Retinal pigment epithelial cell (primary cell): ENCODE measurements around the gene POLR1H.

Experiments used
- DNase-seq: peaks from one replicate; pipeline ENCODE4 v3.0.0-alpha.2; 2010; ENCODE audit warnings: low read depth
- H3K4me3 ChIP-seq: 2 replicates; pipeline ENCODE4 v1.5.1; 2011; ENCODE audit warnings: mild to moderate bottlenecking, low read length, control low read depth, moderate library complexity
- TF ChIP-seq, protein P1 (sequence below): conservative IDR thresholded peaks from 2 replicates; pipeline ENCODE4 v1.5.1; 2011; ENCODE audit warnings: low read depth, low read length, control low read depth, inconsistent platforms

The POLR1H gene

DNA sequence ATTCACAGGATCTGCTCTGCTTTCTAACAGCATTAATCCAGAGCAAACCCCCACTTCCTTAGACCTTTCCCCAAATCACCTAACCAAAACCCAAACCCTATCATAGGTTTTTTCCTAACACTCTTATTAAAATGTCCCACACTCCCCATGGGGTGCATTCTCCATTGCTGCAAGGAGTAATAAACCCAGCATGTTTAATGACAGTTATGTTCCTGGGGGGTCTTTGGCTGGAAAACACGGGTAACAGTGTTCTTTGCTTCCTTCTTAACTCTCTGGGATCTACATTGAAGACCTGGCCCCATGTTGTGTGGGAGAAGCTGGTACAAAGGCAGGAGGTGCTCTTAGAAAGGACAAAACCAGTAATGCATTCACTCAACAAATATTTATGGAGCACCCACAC, 35.8 kb downstream of the POLR1H start:
- H3K4me3 ChIP-seq, result no peak overlapping the region
- no peak for DNase-seq
- TF ChIP-seq, protein P1, sequence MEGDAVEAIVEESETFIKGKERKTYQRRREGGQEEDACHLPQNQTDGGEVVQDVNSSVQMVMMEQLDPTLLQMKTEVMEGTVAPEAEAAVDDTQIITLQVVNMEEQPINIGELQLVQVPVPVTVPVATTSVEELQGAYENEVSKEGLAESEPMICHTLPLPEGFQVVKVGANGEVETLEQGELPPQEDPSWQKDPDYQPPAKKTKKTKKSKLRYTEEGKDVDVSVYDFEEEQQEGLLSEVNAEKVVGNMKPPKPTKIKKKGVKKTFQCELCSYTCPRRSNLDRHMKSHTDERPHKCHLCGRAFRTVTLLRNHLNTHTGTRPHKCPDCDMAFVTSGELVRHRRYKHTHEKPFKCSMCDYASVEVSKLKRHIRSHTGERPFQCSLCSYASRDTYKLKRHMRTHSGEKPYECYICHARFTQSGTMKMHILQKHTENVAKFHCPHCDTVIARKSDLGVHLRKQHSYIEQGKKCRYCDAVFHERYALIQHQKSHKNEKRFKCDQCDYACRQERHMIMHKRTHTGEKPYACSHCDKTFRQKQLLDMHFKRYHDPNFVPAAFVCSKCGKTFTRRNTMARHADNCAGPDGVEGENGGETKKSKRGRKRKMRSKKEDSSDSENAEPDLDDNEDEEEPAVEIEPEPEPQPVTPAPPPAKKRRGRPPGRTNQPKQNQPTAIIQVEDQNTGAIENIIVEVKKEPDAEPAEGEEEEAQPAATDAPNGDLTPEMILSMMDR, result no peak

GRCh38 chr6:30097902-30098768, 37.1 kb downstream of the POLR1H start:
- no peak overlapping the region for H3K4me3 ChIP-seq
- no peak for DNase-seq
- TF ChIP-seq, protein P1, result no peak

DNA sequence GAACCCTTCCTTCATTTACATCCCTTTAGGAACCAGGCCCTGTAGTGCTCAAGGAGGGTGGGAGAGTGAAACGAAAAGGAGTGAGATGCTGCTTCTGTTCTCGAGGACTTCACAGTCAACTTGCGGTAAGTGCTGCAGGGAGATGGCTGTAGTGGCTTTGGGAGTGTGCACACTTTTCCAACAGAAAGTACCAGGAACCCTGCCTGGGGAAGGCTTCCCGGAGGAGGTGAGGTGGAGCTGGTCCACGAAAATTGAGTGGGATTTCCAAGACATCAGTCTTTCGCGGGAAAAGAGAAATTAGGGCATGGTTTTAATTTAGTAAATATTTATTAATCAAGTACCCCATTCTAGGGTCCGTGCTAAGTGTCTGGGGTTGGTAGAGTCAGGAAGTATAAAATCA, 39.1 kb downstream of the POLR1H start:
- no peak for DNase-seq
- H3K4me3 ChIP-seq, result no peak overlapping the region
- TF ChIP-seq, protein P1, result no peak

DNA sequence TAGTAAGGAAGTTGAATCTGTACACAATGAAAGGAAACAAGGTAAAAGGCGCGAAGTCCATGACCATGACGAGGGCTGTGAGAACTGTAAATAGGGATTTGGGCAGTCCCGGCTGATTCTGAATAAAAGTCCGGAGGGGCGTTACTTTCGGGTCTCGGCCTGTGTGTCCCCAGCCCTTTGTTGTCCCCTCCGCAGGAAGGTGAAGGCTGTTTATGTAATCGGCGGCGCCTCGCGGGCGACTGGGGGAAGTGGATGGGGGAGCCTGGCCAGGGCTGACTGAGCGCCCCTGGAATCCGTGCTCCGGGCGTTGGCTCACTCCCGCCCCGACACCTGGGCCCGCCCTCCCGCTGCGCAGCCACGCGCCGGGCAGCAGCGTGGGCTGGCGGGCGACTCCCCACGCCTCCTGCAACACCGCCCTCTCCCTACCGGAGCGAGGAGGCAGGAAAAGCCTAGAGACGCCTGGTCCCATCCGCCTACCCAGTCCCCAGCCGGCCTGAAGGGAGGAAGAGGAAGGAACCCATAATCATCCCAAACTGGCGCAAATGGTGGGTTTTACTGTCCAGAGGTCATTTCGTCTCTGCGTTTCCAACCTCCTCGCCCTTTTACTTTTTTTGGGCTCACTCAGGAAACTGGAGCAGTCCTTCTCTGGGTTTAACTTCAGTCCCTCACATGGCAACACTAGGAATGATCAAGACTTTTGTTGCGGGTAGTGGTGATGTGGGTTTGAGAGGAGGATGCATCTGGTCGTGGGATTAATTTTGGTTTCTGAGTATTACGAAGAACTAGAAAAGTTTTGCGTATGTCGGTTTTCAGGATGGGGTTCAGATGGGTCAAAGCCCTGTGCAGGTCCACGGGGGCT, 39.7 kb downstream of the POLR1H start:
- TF ChIP-seq, protein P1, result no peak
- no peak for DNase-seq
- no peak overlapping the region for H3K4me3 ChIP-seq

DNA sequence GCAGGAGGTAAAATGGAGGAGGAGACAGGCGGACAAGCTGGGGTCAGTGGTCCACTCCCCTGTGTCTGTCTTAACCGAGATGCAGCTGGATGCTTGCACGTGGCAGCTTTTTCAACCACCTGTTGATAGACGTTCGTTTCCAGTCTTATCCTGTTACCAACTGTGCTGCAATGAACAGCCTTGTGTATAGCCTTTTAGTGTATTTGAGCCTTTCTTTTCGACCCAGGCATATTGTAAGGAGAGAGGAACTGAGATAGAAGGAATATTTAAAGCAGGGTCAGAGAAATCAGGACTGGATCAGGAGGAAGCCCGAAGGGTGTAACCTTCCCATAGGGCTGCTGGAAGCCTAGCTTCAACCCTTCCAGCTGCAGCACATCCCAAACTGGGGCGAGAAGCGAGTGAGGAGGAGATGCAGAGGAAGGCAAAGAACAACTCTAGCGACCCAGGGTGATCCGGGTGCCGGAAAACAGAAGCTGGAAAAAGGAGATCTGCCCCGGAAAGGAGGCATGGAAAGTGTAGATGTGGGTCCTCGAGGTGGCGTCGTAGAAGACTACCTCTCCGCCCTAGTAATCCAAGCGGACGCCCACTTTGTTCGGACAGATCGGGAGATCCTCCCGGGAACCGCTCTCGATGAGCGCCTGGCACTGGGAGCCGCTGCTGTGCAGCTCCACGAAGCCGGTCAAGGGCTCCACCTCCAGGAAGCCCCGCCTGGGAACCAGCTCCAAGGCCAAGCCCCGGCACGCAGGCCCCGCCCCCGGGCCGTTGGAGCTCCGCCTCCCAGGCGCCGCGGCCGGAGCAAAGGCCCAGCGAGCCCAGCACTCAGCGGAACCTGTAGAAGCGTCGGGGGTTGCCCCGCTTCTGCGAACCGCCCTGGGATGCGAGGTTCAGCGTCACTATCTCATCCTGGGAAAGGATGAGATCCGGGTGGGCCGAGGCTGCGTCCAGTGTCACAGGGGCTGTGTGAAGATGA, 40.7 kb downstream of the POLR1H start:
- H3K4me3 ChIP-seq, result peak overlapping the region; percentile 54
- DNase-seq, result peak; percentile 40
- TF ChIP-seq, protein P1, result no peak

- TF ChIP-seq, protein P1, result no peak
- no peak for DNase-seq
- H3K4me3 ChIP-seq, result peak overlapping the region; percentile 54
Observed at GRCh38 chr6:30102414-30102969, 41.4 kb downstream of the POLR1H start.
